ENCODE results near the gene OR2J1.

GRCh38 chr6:29112135-29112534, 12.8 kb downstream of the OR2J1 start:
- TF ChIP-seq POLR2A (conservative IDR thresholded peaks at IDR 0.05) (no peak), SMAD4 (CRISPR knock-in tag; conservative IDR thresholded peaks at IDR 0.05) (no peak), FIP1L1 (IDR thresholded peaks at IDR 0.05; ENCODE audit: low read depth, low read length, poor library complexity, severe bottlenecking) (no peak), ZNF175 (CRISPR knock-in tag; IDR thresholded peaks at IDR 0.05; ENCODE audit: low read depth) (no peak), PTBP1 (IDR thresholded peaks at IDR 0.05; ENCODE audit: low read depth, low read length) (no peak)

Measured in K562 (cell line).